Hypothalamus (tissue), 51 donors: ENCODE results near the gene LTBP2.

Experiments
- DNase-seq, 51 donors: peaks; one replicate each; lab custom pipeline; 2025; lab: John Stamatoyannopoulos, UW

Gene LTBP2

GRCh38 chr14:74495356-74495755, 116.7 kb downstream of the LTBP2 start:
- no peak for DNase-seq

GRCh38 chr14:74493343-74494261, 118.4 kb downstream of the LTBP2 start, which contains the start of gene ISCA2:
Gene ISCA2 (plus strand): TSS chr14:74493765. CDS start chr14:74493775, 10 bp downstream.
- DNase-seq = peak; percentile 79 to 100 (median 99)

GRCh38 chr14:74492776-74493342, 119.2 kb downstream of the LTBP2 start, which contains the start of gene NPC2:
Gene NPC2 (minus strand): TSS chr14:74493305. CDS start chr14:74493274, 31 bp downstream.
- peak in 1 of 51 donors; percentile 60 for DNase-seq

GRCh38 chr14:74491956-74492775, 119.9 kb downstream of the LTBP2 start:
- DNase-seq = peak in 3 of 51 donors; percentile 9 to 55 (median 35)

GRCh38 chr14:74490486-74490885, 121.6 kb downstream of the LTBP2 start:
- DNase-seq = no peak

- no peak for DNase-seq
Measured at GRCh38 chr14:74488786-74489397, 123.1 kb downstream of the LTBP2 start.

GRCh38 chr14:74486164-74486563, 125.9 kb downstream of the LTBP2 start:
- no peak for DNase-seq

- no peak for DNase-seq
Measured at GRCh38 chr14:74483321-74483720, 128.7 kb downstream of the LTBP2 start.

GRCh38 chr14:74482571-74482970, 129.5 kb downstream of the LTBP2 start:
- no peak for DNase-seq

GRCh38 chr14:74480046-74480445, 132.0 kb downstream of the LTBP2 start:
- no peak for DNase-seq

- DNase-seq = peak in 5 of 51 donors; percentile 2 to 57 (median 26)
Measured at GRCh38 chr14:74478996-74479635, 132.9 kb downstream of the LTBP2 start.

- peak in 3 of 51 donors; percentile 6 to 15 (median 13) for DNase-seq
Measured at GRCh38 chr14:74476607-74477006, 135.4 kb downstream of the LTBP2 start.

- DNase-seq = no peak
Measured at GRCh38 chr14:74476107-74476506, 135.9 kb downstream of the LTBP2 start.

GRCh38 chr14:74475678-74476077, 136.4 kb downstream of the LTBP2 start:
- DNase-seq = no peak

GRCh38 chr14:74474376-74474775, 137.7 kb downstream of the LTBP2 start:
- no peak for DNase-seq

- no peak for DNase-seq
Measured at GRCh38 chr14:74472601-74473000, 139.4 kb downstream of the LTBP2 start.

GRCh38 chr14:74469548-74470518, 142.2 kb downstream of the LTBP2 start:
- peak in 1 of 51 donors; percentile 29 for DNase-seq

GRCh38 chr14:74468513-74468912, 143.5 kb downstream of the LTBP2 start:
- no peak for DNase-seq

- DNase-seq = no peak
Measured at GRCh38 chr14:74465335-74465734, 146.7 kb downstream of the LTBP2 start.
